ENCODE data around the gene IL17RE.

- no peak for TF ChIP-seq EZH2 (IDR thresholded peaks at IDR 0.05; ENCODE audit: borderline replicate concordance, low read length)
- TF ChIP-seq CTCF (conservative IDR thresholded peaks at IDR 0.05 in 1 of 2, IDR thresholded peaks at IDR 0.05 in 1 of 2; ENCODE audit: extremely low read depth in 1 of 2, insufficient read depth in 1 of 2, low read depth in 1 of 2, low read length in 2 of 2) = no peak
These were observed 1.3 kb downstream of the IL17RE start for GRCh38 chr3:9903904-9904303.
